Nephron (organoid): Measurements from ENCODE around the gene SNX13.

ENCODE experiments used
- H3K27ac Mint-ChIP-seq, 3 experiments: 2 replicates each; pipeline ENCODE4 v1.8.0; 2020; ENCODE audit warnings: mixed read lengths in 3 of 3, mild to moderate bottlenecking in 2 of 3, moderate library complexity in 1 of 3
- H3K27me3 Mint-ChIP-seq: 2 replicates; pipeline ENCODE4 v1.8.0; 2021; ENCODE audit warnings: low read depth, mild to moderate bottlenecking, moderate library complexity, mixed read lengths
- H3K36me3 Mint-ChIP-seq: 2 replicates; pipeline ENCODE4 v1.8.0; 2020; ENCODE audit warnings: low read depth, mixed read lengths
- H3K4me1 Mint-ChIP-seq: 2 replicates; pipeline ENCODE4 v1.8.0; 2020; ENCODE audit warnings: mixed read lengths
- H3K4me3 Mint-ChIP-seq, 3 experiments: 2 replicates each; pipeline ENCODE4 v1.8.0; 2020; ENCODE audit warnings: mild to moderate bottlenecking in 3 of 3, mixed read lengths in 3 of 3, moderate library complexity in 2 of 3
- H3K9me3 Mint-ChIP-seq: 2 replicates; pipeline ENCODE4 v1.8.0; 2020; ENCODE audit warnings: mixed read lengths
- CTCF ChIP-seq, 3 experiments: fragments of 200-600 bp; sonication (generic); IDR thresholded peaks; one replicate each; pipeline ENCODE4 v1.5.0; 2021; ENCODE audit warnings: antibody characterized with exemption in 3 of 3; ENCODE audit not compliant: unreplicated experiment in 3 of 3

Gene SNX13

GRCh38 chr7:17882685-17883084, 57.6 kb downstream of the SNX13 start:
- TF ChIP-seq CTCF (IDR thresholded peaks at IDR 0.05; ENCODE audit: unreplicated experiment in 3 of 3), result no peak
- no peaks in the 10 kb centered on the region for H3K4me1 Mint-ChIP-seq
- no peak overlapping the region for H3K27ac Mint-ChIP-seq
- H3K27me3 Mint-ChIP-seq, result no peaks in the 10 kb centered on the region
- H3K36me3 Mint-ChIP-seq, result peaks cover 42% of the 10 kb centered on the region
- H3K9me3 Mint-ChIP-seq, result no peaks in the 10 kb centered on the region
- no peak overlapping the region for H3K4me3 Mint-ChIP-seq

- Mint-ChIP-seq H3K9me3 (no peaks in the 10 kb centered on the region), H3K4me3 (no peak overlapping the region), H3K27me3 (no peaks in the 10 kb centered on the region), H3K27ac (no peak overlapping the region), H3K36me3 (peaks cover 34% of the 10 kb centered on the region), H3K4me1 (no peaks in the 10 kb centered on the region)
- no peak for TF ChIP-seq CTCF (IDR thresholded peaks at IDR 0.05; ENCODE audit: unreplicated experiment in 3 of 3)
These were observed 61.1 kb downstream of the SNX13 start for GRCh38 chr7:17879075-17879661.

- H3K27me3 Mint-ChIP-seq, result no peaks in the 10 kb centered on the region
- no peak overlapping the region for H3K4me3 Mint-ChIP-seq
- peaks cover 38% of the 10 kb centered on the region for H3K36me3 Mint-ChIP-seq
- H3K4me1 Mint-ChIP-seq, result no peaks in the 10 kb centered on the region
- no peak for TF ChIP-seq CTCF (IDR thresholded peaks at IDR 0.05; ENCODE audit: unreplicated experiment in 3 of 3)
- no peaks in the 10 kb centered on the region for H3K9me3 Mint-ChIP-seq
- H3K27ac Mint-ChIP-seq, result no peak overlapping the region
These were observed 61.7 kb downstream of the SNX13 start for GRCh38 chr7:17878627-17879026.

- TF ChIP-seq CTCF (IDR thresholded peaks at IDR 0.05; ENCODE audit: unreplicated experiment in 3 of 3), result no peak
- H3K9me3 Mint-ChIP-seq, result no peaks in the 10 kb centered on the region
- no peaks in the 10 kb centered on the region for H3K27me3 Mint-ChIP-seq
- H3K4me3 Mint-ChIP-seq, result no peak overlapping the region
- H3K4me1 Mint-ChIP-seq, result no peaks in the 10 kb centered on the region
- no peak overlapping the region for H3K27ac Mint-ChIP-seq
- peaks cover 72% of the 10 kb centered on the region for H3K36me3 Mint-ChIP-seq
These were observed 68.3 kb downstream of the SNX13 start for GRCh38 chr7:17871815-17872533.

GRCh38 chr7:17870406-17870805, 69.9 kb downstream of the SNX13 start:
- no peaks in the 10 kb centered on the region for H3K4me1 Mint-ChIP-seq
- H3K27ac Mint-ChIP-seq, result no peak overlapping the region
- H3K4me3 Mint-ChIP-seq, result no peak overlapping the region
- no peaks in the 10 kb centered on the region for H3K27me3 Mint-ChIP-seq
- H3K9me3 Mint-ChIP-seq, result peaks cover 11% of the 10 kb centered on the region
- H3K36me3 Mint-ChIP-seq, result peaks cover 87% of the 10 kb centered on the region
- TF ChIP-seq CTCF (IDR thresholded peaks at IDR 0.05; ENCODE audit: unreplicated experiment in 3 of 3), result no peak

GRCh38 chr7:17863809-17864143, 76.5 kb downstream of the SNX13 start:
- Mint-ChIP-seq H3K9me3 (peaks cover 42% of the 10 kb centered on the region), H3K4me1 (no peaks in the 10 kb centered on the region), H3K36me3 (peaks cover 95% of the 10 kb centered on the region), H3K27me3 (no peaks in the 10 kb centered on the region), H3K4me3 (no peak overlapping the region), H3K27ac (no peak overlapping the region)
- TF ChIP-seq CTCF (IDR thresholded peaks at IDR 0.05; ENCODE audit: unreplicated experiment in 3 of 3), result no peak
